ENCODE results near the gene SLC8A2.

DNA sequence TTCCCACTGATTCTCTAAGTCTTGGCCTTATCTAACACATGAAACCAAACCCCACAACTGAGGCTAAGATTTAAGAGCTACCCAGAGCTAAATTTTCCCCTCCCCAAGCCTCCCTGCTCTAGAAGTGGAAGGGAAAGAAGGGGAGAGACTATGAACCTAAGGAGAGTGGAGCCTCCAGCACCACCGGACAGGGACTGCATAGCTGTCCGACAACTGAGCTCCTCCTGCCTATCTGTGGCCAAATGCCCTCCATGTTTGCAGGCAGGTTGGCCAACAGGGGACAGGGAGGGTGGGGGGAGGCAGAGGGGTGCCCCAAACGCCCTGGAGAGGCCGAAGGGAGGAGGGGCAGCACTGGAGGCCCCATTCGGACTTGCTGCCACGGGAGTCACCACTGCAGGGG, 49.1 kb upstream of the SLC8A2 start:
- TF ChIP-seq FOXK2 (IDR thresholded peaks at IDR 0.05), result no peak
- no peak for TF ChIP-seq ARNT (IDR thresholded peaks at IDR 0.05)
- TF ChIP-seq SP1 (IDR thresholded peaks at IDR 0.05), result no peak
- TF ChIP-seq TARDBP (IDR thresholded peaks at IDR 0.05), result no peak
- TF ChIP-seq BHLHE40 (IDR thresholded peaks at IDR 0.05; ENCODE audit: borderline replicate concordance), result no peak
- TF ChIP-seq FOXM1 (IDR thresholded peaks at IDR 0.05; ENCODE audit: borderline replicate concordance), result no peak
- TF ChIP-seq HDGF (IDR thresholded peaks at IDR 0.05; ENCODE audit: borderline replicate concordance), result no peak
- TF ChIP-seq SUZ12 (IDR thresholded peaks at IDR 0.05), result no peak
- TF ChIP-seq NFRKB (IDR thresholded peaks at IDR 0.05), result no peak
- no peak for TF ChIP-seq ELF4 (IDR thresholded peaks at IDR 0.05)
- TF ChIP-seq CTBP1 (IDR thresholded peaks at IDR 0.05; ENCODE audit: borderline replicate concordance), result no peak

Data from HEK293T (cell line).